Measurements from ENCODE around the gene PLXDC1.

PLXDC1 gene

DNA sequence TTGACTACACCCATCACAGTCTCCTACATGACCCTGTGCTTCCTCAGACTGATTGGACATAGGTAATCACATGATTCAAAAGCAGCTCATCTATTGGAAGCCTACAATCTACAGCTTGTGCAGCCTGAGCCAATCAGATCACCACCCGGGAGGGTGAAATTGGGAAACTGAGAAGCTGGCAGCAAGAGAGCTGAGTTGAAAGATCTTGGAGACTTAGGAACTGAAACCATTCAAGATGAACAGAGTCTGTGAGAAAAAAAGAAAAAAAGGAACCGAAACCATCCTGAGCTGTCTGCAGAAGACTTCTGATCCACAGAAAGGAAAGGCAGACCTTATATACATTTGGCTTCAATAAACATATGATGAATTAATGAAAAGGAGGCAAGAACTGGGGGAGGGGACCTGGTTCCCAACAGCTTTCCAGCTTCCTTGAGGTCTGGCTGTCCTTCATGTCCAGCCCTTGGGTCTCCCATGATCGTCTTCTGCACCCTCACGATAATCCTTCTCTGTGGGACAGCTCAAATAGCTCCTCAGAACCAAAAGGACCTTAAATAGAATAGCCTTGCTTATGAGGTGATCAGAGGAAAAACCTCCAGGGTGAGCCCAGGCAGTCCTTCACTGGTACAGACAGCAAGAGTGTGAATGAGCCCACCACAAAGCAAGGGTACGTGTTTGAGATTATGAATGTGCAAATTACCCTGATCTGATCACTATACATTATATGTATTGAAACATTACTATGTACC, 32.6 kb downstream of the PLXDC1 start:
- H3K27ac ChIP-seq = no peak overlapping the region
- TF ChIP-seq, protein P1, sequence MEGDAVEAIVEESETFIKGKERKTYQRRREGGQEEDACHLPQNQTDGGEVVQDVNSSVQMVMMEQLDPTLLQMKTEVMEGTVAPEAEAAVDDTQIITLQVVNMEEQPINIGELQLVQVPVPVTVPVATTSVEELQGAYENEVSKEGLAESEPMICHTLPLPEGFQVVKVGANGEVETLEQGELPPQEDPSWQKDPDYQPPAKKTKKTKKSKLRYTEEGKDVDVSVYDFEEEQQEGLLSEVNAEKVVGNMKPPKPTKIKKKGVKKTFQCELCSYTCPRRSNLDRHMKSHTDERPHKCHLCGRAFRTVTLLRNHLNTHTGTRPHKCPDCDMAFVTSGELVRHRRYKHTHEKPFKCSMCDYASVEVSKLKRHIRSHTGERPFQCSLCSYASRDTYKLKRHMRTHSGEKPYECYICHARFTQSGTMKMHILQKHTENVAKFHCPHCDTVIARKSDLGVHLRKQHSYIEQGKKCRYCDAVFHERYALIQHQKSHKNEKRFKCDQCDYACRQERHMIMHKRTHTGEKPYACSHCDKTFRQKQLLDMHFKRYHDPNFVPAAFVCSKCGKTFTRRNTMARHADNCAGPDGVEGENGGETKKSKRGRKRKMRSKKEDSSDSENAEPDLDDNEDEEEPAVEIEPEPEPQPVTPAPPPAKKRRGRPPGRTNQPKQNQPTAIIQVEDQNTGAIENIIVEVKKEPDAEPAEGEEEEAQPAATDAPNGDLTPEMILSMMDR (conservative IDR thresholded peaks at IDR 0.05) = no peak

DNA sequence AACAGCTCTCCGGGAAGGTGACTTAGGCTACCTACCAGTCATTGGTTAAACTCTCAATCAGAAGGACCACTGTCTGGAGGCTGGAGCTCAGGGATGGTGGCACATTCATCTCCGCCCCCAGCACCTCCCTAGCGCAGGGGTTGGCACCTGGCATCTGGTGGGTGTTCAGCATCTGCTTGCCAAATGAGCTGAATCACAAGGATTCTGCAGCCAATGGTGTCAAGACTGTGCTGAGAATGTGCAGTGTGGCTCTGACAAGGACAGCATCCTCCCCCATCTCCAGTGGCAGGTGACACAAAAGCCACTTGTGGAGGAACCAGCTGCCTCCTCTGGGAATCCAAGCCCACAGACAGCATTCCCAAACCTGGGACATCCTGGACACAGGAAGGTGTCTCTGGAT, 35.2 kb downstream of the PLXDC1 start:
- TF ChIP-seq, protein P1 (conservative IDR thresholded peaks at IDR 0.05) = no peak
- no peak overlapping the region for H3K27ac ChIP-seq

DNA sequence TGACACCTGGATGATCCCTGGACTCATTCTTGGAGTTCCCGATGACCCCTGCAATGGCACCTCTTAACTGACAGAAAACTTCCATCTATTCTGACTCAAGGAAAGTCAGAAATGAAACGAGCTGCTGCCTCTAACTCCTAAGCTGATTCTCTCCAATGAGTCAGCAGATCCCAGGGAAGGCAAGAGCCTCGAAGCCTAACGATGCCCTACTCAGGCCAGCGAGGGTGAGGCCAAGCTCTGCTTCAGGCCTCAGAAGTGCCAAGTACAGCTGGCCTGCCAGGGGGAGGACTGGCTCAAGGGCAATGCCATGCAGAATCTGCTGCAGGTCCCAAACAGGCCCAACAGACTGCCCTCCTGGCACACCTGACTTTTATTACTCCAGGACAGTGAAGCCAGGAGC, 36.3 kb downstream of the PLXDC1 start:
- TF ChIP-seq, protein P1 (conservative IDR thresholded peaks at IDR 0.05) = no peak
- no peak overlapping the region for H3K27ac ChIP-seq

DNA sequence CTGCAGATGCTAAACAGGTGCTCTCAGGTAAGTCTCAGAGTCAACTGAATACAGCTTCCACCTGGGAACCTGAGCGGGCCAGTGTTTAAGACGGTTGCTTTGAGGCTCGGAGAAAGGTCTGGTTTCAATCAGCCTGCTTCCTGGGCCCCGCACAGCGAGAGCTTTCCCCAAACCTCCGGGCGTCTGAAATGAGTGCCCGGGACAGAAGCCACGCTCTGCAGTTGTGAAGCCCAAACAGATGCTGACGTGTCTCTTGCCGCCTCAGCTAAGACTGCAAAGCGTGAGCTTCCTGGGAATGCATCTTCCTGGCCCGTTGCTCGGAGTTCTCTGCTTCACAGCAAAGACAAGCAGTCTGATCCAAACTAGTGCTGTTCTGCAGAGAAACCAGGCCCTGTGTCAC, 36.7 kb downstream of the PLXDC1 start:
- H3K27ac ChIP-seq = no peak overlapping the region
- TF ChIP-seq, protein P1 (conservative IDR thresholded peaks at IDR 0.05) = no peak

DNA sequence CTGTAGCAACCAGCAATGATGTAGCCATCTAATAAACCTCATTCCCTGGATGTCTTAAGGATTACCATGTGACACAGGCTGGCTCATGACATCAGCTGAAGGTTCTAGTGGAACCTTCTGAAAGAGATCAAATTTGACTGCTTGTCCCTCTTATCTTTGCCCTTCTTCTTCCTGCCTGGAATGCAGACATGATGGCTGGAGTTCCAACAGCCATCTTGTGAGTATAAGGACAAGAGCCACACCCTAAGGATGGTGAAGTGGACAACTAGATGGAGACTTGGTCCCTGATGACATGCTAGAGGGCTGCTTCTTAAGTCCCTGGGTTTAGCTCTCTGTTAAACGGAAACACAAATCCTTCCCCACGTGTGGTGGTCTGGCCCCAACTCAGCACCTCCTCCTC, 37.6 kb downstream of the PLXDC1 start:
- TF ChIP-seq, protein P1 (conservative IDR thresholded peaks at IDR 0.05) = no peak
- H3K27ac ChIP-seq = no peak overlapping the region

DNA sequence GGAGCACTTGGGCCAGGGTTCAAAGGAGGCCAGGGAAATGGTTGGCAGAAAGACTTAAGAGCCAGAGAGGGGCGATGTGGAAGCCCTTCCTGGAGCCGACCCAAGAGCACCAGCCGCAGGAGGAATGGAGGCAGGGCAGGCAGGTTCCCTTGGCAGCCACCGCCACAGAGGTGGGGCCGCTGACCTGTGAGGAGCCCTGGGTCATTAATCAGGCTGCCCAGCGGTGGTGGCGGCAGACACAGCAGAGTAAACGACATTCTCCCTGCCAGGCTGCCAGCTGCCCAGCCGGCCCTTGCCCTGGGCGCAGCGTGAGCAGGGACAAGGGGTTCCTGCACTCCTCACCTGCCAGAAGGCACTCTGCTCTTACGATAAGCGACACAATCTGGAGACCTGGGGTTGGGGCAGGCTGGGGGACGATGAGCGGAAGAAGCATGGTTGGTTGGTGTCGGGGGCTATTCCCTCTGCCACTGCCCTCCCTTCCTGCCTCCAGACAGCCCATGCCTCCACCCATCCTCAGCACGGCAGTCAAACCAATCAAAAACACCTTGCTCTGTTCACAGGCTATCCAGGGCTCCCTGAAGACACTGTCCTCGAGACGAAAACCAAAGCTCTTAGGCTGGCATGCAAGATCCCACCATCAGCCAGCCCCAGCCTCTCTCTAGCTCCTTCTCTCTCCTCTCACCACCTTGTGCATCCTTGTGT, 40.9 kb downstream of the PLXDC1 start:
- TF ChIP-seq, protein P1 (conservative IDR thresholded peaks at IDR 0.05) = no peak
- H3K27ac ChIP-seq = no peak overlapping the region

DNA sequence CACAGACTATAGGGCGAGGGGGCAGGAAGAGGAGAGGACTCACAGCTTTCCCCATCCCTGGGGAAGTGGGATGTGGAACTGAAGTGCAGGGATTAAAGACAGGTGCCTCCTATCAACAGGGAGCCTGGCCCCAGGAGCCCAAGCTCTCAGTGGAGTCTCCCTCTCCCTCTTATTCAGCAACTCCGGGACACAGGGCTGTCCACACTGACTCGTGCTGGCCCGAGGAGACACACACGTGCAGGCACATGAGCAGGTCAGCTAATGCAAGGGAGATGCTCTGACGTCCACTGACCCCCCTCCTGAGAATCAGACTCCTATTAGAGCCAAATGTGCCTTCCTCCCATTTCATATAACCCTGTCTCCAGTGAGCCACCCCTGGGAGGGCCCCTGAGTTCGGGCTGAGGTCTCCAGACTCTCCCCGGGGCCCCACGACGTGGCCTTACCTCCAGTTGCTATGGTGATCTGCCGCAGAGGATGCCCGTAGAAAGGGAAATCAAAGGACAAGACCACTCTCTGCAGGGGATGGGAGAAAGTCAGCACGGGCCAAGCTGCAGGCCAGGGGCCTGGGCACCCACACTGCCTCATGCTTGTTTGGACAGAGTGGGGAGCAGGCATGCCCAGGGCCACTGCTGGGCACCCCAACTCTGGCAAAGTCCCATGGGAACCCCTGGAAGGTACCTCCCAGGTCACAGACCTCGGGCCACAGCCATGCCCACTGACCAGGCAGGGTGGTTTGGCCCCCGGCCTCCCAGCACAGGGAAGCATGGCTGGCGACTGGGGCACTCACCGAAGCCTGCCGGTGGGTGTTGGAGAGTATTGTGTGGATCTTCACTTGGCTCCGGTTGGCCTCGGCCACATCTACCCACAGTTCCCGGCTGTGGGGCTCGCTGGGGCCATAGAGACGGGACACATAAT, 42.7 kb downstream of the PLXDC1 start:
- no peak overlapping the region for H3K27ac ChIP-seq
- TF ChIP-seq, protein P1 (conservative IDR thresholded peaks at IDR 0.05) = no peak
